ENCODE measurements around the gene MASP1.
"Not testable (repeated sequence)": the region's sequence is repeated elsewhere in the genome, so short reads cannot be mapped to it uniquely, and the experiment has no call there.

Gene MASP1

GRCh38 chr3:187227658-187228258 is 63.8 kb downstream of the MASP1 start:
- no peak for DNase-seq (ENCODE audit: low spot score)

- no peak for DNase-seq (ENCODE audit: low spot score)
These were observed 67.7 kb downstream of the MASP1 start for GRCh38 chr3:187223799-187224198.

GRCh38 chr3:187222801-187223200 is 68.7 kb downstream of the MASP1 start:
- no peak for DNase-seq (ENCODE audit: low spot score)

- DNase-seq (ENCODE audit: low spot score), result no peak
These were observed 76.1 kb downstream of the MASP1 start for GRCh38 chr3:187215460-187215859.

- DNase-seq (ENCODE audit: low spot score), result no peak
These were observed 77.9 kb downstream of the MASP1 start for GRCh38 chr3:187213616-187214015.

GRCh38 chr3:187212705-187213104 is 78.8 kb downstream of the MASP1 start:
- no peak for DNase-seq (ENCODE audit: low spot score)

- no peak for DNase-seq (ENCODE audit: low spot score)
These were observed 79.4 kb downstream of the MASP1 start for GRCh38 chr3:187212196-187212545.

GRCh38 chr3:187211532-187212195 is 79.9 kb downstream of the MASP1 start:
- no peak for DNase-seq (ENCODE audit: low spot score)

- DNase-seq (ENCODE audit: low spot score), result no peak
These were observed 80.8 kb downstream of the MASP1 start for GRCh38 chr3:187210545-187211327.

- no peak for DNase-seq (ENCODE audit: low spot score)
These were observed 81.4 kb downstream of the MASP1 start for GRCh38 chr3:187210091-187210490.

GRCh38 chr3:187209491-187209890 is 82.0 kb downstream of the MASP1 start:
- no peak for DNase-seq (ENCODE audit: low spot score)

- DNase-seq (ENCODE audit: low spot score), result no peak
These were observed 83.4 kb downstream of the MASP1 start for GRCh38 chr3:187208159-187208558.

- DNase-seq (ENCODE audit: low spot score), result no peak
These were observed 83.9 kb downstream of the MASP1 start for GRCh38 chr3:187207624-187208023.

GRCh38 chr3:187207062-187207461 is 84.5 kb downstream of the MASP1 start:
- no peak for DNase-seq (ENCODE audit: low spot score)

GRCh38 chr3:187205683-187206082 is 85.9 kb downstream of the MASP1 start:
- no peak for DNase-seq (ENCODE audit: low spot score)

GRCh38 chr3:187199463-187200050 is 92.0 kb downstream of the MASP1 start:
- not testable (repeated sequence) for DNase-seq (ENCODE audit: low spot score)

- no peak for DNase-seq (ENCODE audit: low spot score)
These were observed 93.0 kb downstream of the MASP1 start for GRCh38 chr3:187198490-187198889.

GRCh38 chr3:187197335-187197649 is 94.2 kb downstream of the MASP1 start, which contains the start of gene RTP1:
TSS of gene RTP1 (plus strand) at chr3:187197486. CDS start at chr3:187197516, 30 bp downstream.
- no peak for DNase-seq (ENCODE audit: low spot score)

- DNase-seq (ENCODE audit: low spot score), result no peak
These were observed 94.8 kb downstream of the MASP1 start for GRCh38 chr3:187196573-187197334.

- no peak for DNase-seq (ENCODE audit: low spot score)
These were observed 98.4 kb downstream of the MASP1 start for GRCh38 chr3:187193181-187193580.

GRCh38 chr3:187191271-187191670 is 100.3 kb downstream of the MASP1 start:
- no peak for DNase-seq (ENCODE audit: low spot score)

GRCh38 chr3:187188931-187189330 is 102.6 kb downstream of the MASP1 start:
- peak; percentile 47 for DNase-seq (ENCODE audit: low spot score)
